CD4-positive, alpha-beta T cell (primary cell): Measurements from ENCODE around the gene KIF5C. TPM values are rescaled to one million over a fixed set of nuclear protein-coding genes. Genes with fewer than 3 reads are reported as not detected.

ENCODE experiments used
- ATAC-seq: fragments of 200-7000 bp; cut with Tn5 transposase; one replicate; pipeline ENCODE4 v1.10.0; 2022; ENCODE audit warnings: mild to moderate bottlenecking; ENCODE audit not compliant: poor library complexity
- CTCF ChIA-PET: fragments of 350-600 bp; sonication (Branson Sonifier 250); formaldehyde crosslinking; loops from one replicate; lab custom pipeline; 2021; ENCODE audit warnings: antibody characterized with exemption, inconsistent platforms; lab: Charles Lee
- POLR2A ChIA-PET: fragments of 350-600 bp; sonication (Branson Sonifier 250); formaldehyde crosslinking; loops from one replicate; lab custom pipeline; 2021; ENCODE audit warnings: antibody characterized with exemption, inconsistent platforms; lab: Charles Lee
- DNase-seq, 14 experiments: peaks; one replicate each; pipeline ENCODE4 v3.0.0-alpha.2; 2013 to 2020; ENCODE audit warnings: mixed read lengths in 2 of 14
- H3K27ac ChIP-seq, 2 donors: one replicate each; pipeline versions ENCODE4 v1.5.1 to v1.7.0; 2013; ENCODE audit warnings: low read length in 2 of 2, low read depth in 1 of 2, mild to moderate bottlenecking in 1 of 2
- H3K27me3 ChIP-seq, 2 experiments: 1 replicate in 1 of 2; 2 replicates in 1 of 2; pipeline versions ENCODE4 v1.6.1 to v1.7.0; 2013; ENCODE audit warnings: low read length in 2 of 2, control low read depth in 1 of 2, mild to moderate bottlenecking in 1 of 2, moderate library complexity in 1 of 2; ENCODE audit not compliant: insufficient read depth in 2 of 2, control insufficient read depth in 1 of 2
- H3K36me3 ChIP-seq: one replicate; pipeline ENCODE4 v1.6.1; 2013; ENCODE audit warnings: low read length, control low read depth; ENCODE audit not compliant: insufficient read depth
- H3K4me1 ChIP-seq: one replicate; pipeline ENCODE4 v1.6.1; 2013; ENCODE audit warnings: low read length, control low read depth; ENCODE audit not compliant: insufficient read depth
- H3K4me3 ChIP-seq: one replicate; pipeline ENCODE4 v1.5.1; 2013; ENCODE audit warnings: mild to moderate bottlenecking, low read length, moderate library complexity
- H3K9me3 ChIP-seq, 2 experiments: 1 replicate in 1 of 2; 2 replicates in 1 of 2; pipeline versions ENCODE4 v1.6.1 to v1.7.0; 2013; ENCODE audit warnings: low read length in 2 of 2, mild to moderate bottlenecking in 2 of 2, control low read depth in 1 of 2, moderate library complexity in 1 of 2; ENCODE audit not compliant: control insufficient read depth in 1 of 2, insufficient read depth in 1 of 2
- H3K27ac Mint-ChIP-seq: one replicate; pipeline ENCODE4 v1.8.0; 2020; ENCODE audit warnings: mixed read lengths
- H3K27me3 Mint-ChIP-seq: one replicate; pipeline ENCODE4 v1.8.0; 2021; ENCODE audit warnings: mixed read lengths
- H3K36me3 Mint-ChIP-seq: one replicate; pipeline ENCODE4 v1.8.0; 2021; ENCODE audit warnings: low read depth, mixed read lengths
- H3K4me1 Mint-ChIP-seq: one replicate; pipeline ENCODE4 v1.8.0; 2021; ENCODE audit warnings: low read depth, mixed read lengths
- H3K4me3 Mint-ChIP-seq: one replicate; pipeline ENCODE4 v1.8.0; 2020; ENCODE audit warnings: mild to moderate bottlenecking, mixed read lengths
- H3K9me3 Mint-ChIP-seq: one replicate; pipeline ENCODE4 v1.8.0; 2020; ENCODE audit warnings: mixed read lengths
- intact Hi-C, 2 experiments: fragments of 100-400 bp; cut with DNase I in 1 of 2; cut with micrococcal nuclease in 1 of 2; formaldehyde crosslinking; loops; one replicate each; pipeline versions ENCODE4 v1.15.1 to v1.9.0; 2023 to 2025; cut with DNase I, micrococcal nuclease
- total RNA-seq, 174 experiments: library from RNA in 2 of 174; stranded (reverse) in 2 of 174; gene quantifications; one replicate each; pipeline ENCODE4 v1.2.3 and lab custom pipeline; 2021 to 2026
- TF ChIP-seq, protein P1 (sequence below): fragments of 200-600 bp; IDR thresholded peaks from one replicate; pipeline ENCODE4 v1.8.0; 2022; ENCODE audit warnings: antibody characterized with exemption, mild to moderate bottlenecking

Gene KIF5C
- total RNA-seq, 2 experiments from 2014 or later = 7.3 to 8.1 TPM

DNA sequence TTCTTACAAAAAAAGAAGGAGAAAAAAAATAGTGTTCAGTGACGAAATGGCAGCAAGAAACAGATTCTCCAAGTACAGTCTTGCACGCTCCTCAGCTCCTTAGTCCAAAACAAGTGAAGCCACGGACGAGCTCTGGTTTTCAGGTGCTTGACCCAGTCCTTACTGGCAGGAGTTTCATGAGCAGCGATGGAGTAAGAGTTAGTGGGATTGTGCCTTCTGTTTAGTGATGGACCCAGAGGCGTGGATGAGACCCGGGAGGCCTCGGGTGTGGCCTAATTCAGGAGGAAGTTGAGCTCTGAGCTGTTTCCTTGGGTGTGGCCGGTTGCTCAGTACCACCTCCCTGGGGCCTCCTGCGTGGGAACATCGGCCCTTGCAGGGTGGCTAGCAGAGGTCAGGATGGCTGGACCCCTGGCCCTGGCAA lies 52.0 kb downstream of the KIF5C start:
- DNase-seq (peak in 8 of 14 experiments; percentile 3 to 59 (median 30)), ATAC-seq (peak; percentile 74)
- Mint-ChIP-seq H3K36me3 (no peaks in the 10 kb centered on the region), H3K27me3 (no peaks in the 10 kb centered on the region), H3K9me3 (no peaks in the 10 kb centered on the region), H3K4me3 (peak overlapping the region; percentile 79), H3K4me1 (peaks cover 25% of the 10 kb centered on the region), H3K27ac (peak overlapping the region; percentile 61)
- H3K9me3 ChIP-seq = no peaks in the 10 kb centered on the region
- H3K27ac ChIP-seq = peak overlapping the region in 1 of 2 donors; percentile 30
- CTCF ChIA-PET = no interaction called here
- intact Hi-C loops = loop anchor here (2.0 kb wide), 2 partner anchors 62 to 64 kb away; no protein-coding TSS in a partner anchor
- H3K36me3 ChIP-seq = peaks cover 13% of the 10 kb centered on the region
- TF ChIP-seq, protein P1, sequence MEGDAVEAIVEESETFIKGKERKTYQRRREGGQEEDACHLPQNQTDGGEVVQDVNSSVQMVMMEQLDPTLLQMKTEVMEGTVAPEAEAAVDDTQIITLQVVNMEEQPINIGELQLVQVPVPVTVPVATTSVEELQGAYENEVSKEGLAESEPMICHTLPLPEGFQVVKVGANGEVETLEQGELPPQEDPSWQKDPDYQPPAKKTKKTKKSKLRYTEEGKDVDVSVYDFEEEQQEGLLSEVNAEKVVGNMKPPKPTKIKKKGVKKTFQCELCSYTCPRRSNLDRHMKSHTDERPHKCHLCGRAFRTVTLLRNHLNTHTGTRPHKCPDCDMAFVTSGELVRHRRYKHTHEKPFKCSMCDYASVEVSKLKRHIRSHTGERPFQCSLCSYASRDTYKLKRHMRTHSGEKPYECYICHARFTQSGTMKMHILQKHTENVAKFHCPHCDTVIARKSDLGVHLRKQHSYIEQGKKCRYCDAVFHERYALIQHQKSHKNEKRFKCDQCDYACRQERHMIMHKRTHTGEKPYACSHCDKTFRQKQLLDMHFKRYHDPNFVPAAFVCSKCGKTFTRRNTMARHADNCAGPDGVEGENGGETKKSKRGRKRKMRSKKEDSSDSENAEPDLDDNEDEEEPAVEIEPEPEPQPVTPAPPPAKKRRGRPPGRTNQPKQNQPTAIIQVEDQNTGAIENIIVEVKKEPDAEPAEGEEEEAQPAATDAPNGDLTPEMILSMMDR = no peak
- H3K4me3 ChIP-seq = peak overlapping the region; percentile 44
- no peaks in the 10 kb centered on the region for H3K27me3 ChIP-seq
- H3K4me1 ChIP-seq = peaks cover 16% of the 10 kb centered on the region
- POLR2A ChIA-PET = interaction anchor here (0.7 to 1.9 kb wide), 3 partner anchors 23 to 402 kb away, joined by 3 to 11 read pairs (median 4); no protein-coding TSS in a partner anchor

DNA sequence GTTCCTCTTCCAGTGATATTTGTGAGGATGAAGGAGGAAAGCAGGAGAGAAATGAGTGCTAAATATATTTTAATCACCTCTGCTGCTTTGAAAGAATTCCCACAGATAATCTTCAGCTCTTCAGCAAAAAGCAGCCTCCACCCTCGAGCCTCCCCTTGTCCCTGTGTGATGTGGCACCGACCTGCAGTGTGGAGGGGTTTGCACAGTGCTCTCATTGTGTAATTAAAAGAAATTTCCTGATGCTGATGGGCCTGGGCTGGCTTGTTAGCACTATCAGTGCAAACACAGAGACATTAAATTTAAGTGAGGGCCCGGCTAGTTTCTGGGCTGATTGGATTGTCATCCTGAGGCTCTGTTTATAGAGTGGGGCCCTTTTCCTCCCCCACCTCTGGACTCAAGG lies 53.4 kb downstream of the KIF5C start:
- Histone ChIP-seq H3K4me1 (peaks cover 16% of the 10 kb centered on the region), H3K27ac (no peak overlapping the region), H3K4me3 (no peak overlapping the region), H3K36me3 (peaks cover 13% of the 10 kb centered on the region), H3K9me3 (no peaks in the 10 kb centered on the region), H3K27me3 (no peaks in the 10 kb centered on the region)
- Mint-ChIP-seq H3K36me3 (no peaks in the 10 kb centered on the region), H3K27me3 (no peaks in the 10 kb centered on the region), H3K9me3 (no peaks in the 10 kb centered on the region), H3K4me3 (no peak overlapping the region), H3K4me1 (peaks cover 25% of the 10 kb centered on the region), H3K27ac (no peak overlapping the region)
- DNase-seq = no peak
- CTCF ChIA-PET = no interaction called here
- POLR2A ChIA-PET = interaction anchor here (1.9 kb wide), 1 partner anchor 283 kb away, joined by 11 read pairs; no protein-coding TSS in a partner anchor
- no peak for ATAC-seq
- intact Hi-C loops = no loop called here
- TF ChIP-seq, protein P1 = no peak

DNA sequence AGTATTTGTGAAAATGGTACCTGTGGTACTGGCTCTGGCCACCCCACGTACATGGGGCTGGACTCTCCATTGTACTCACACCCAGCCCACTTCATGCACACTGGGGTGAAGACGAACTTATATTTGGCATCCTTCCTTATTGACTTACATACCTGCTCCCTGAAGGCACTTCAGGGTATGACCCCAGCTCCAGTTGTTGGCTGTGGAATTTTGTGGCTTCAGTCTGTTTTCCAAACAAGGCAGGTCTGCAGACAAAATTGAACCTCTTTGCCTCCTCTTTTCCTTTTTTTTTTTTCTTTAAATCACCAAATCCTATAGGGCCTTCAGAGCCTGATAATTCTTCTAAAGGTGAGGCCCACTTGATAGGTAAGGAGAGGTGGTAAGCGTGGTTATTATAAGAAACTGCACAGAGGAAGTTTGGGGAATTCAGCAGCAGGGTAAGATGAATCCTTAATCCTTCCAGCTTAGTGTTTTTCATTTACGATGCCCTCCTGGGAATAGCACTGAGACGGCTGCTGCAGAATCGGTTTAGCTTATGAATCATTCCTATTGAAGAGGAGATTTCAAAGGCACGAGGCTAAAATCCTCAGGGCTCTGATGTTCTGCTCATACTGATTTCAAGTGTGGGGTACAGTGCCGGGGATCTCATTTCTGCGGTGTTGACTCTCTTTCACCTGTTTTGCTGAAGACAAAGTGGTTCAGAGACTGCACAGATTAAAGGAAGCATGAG lies 55.2 kb downstream of the KIF5C start:
- no peak overlapping the region for H3K27ac ChIP-seq
- ATAC-seq = no peak
- H3K4me1 ChIP-seq = peaks cover 16% of the 10 kb centered on the region
- Mint-ChIP-seq H3K4me3 (no peak overlapping the region), H3K27ac (no peak overlapping the region), H3K27me3 (no peaks in the 10 kb centered on the region), H3K4me1 (peaks cover 20% of the 10 kb centered on the region), H3K9me3 (no peaks in the 10 kb centered on the region), H3K36me3 (no peaks in the 10 kb centered on the region)
- DNase-seq = no peak
- no peaks in the 10 kb centered on the region for H3K27me3 ChIP-seq
- intact Hi-C loops = no loop called here
- no peak overlapping the region for H3K4me3 ChIP-seq
- POLR2A ChIA-PET = interaction anchor here (0.6 kb wide), 1 partner anchor 153 kb away, joined by 3 read pairs; no protein-coding TSS in a partner anchor
- CTCF ChIA-PET = no interaction called here
- TF ChIP-seq, protein P1 = no peak
- peaks cover 13% of the 10 kb centered on the region for H3K36me3 ChIP-seq
- H3K9me3 ChIP-seq = no peaks in the 10 kb centered on the region
